Right atrium auricular region (tissue), 2 donors: ENCODE results near the gene CNNM2. TPM values are rescaled to one million over a fixed set of nuclear protein-coding genes. Genes with fewer than 3 reads are reported as not detected.

Experiments used
- DNase-seq: peaks from one replicate; pipeline ENCODE4 v3.0.0-alpha.2; 2019; ENCODE audit warnings: low spot score
- H3K27ac ChIP-seq, 2 donors: fragments of 200-600 bp; sonication (generic); 1 replicate in 1 of 2; 2 replicates in 1 of 2; pipeline ENCODE4 v1.5.1; 2016 to 2019
- H3K27me3 ChIP-seq, 2 donors: fragments of 200-600 bp; sonication (generic); one replicate each; pipeline versions ENCODE4 v1.5.1 to v1.6.0; 2017 to 2019
- H3K36me3 ChIP-seq: fragments of 200-600 bp; sonication (generic); one replicate; pipeline ENCODE4 v1.5.1; 2016
- H3K4me1 ChIP-seq, 2 donors: fragments of 200-600 bp; sonication (generic); one replicate each; pipeline versions ENCODE4 v1.5.1 to v1.6.0; 2017 to 2019
- H3K4me3 ChIP-seq, 2 donors: fragments of 200-600 bp; sonication (generic); 1 replicate in 1 of 2; 2 replicates in 1 of 2; pipeline ENCODE4 v1.5.1; 2017 to 2019; ENCODE audit warnings: mild to moderate bottlenecking in 1 of 2, moderate library complexity in 1 of 2
- H3K9me3 ChIP-seq, 2 donors: fragments of 200-600 bp; sonication (generic); one replicate each; pipeline ENCODE4 v1.5.1; 2019
- CTCF ChIP-seq, 2 donors: fragments of 200-600 bp; sonication (generic); IDR thresholded peaks; one replicate each; pipeline ENCODE4 v1.5.1; 2019; ENCODE audit warnings: antibody characterized with exemption in 2 of 2
- total RNA-seq, 2 donors: library from RNA; depleted of rRNA; stranded (reverse); fragments of >200 nt; gene quantifications; one replicate each; pipeline ENCODE4 v1.1.0, GENCODE V29; 2016

The CNNM2 gene
- total RNA-seq, 2 donors from 2014 or later, result 3.3 to 4.1 TPM

GRCh38 chr10:103049237-103049636 lies 131.1 kb downstream of the CNNM2 start:
- Histone ChIP-seq H3K27me3 (no peaks in the 10 kb centered on the region), H3K36me3 (no peaks in the 10 kb centered on the region), H3K9me3 (no peaks in the 10 kb centered on the region), H3K4me3 (no peak overlapping the region), H3K27ac (no peak overlapping the region), H3K4me1 (peaks cover 0 to 27% of the 10 kb centered on the region in 2 donors)
- peak; percentile 0 for DNase-seq
- TF ChIP-seq CTCF (IDR thresholded peaks at IDR 0.05), result no peak

GRCh38 chr10:103053659-103054581 lies 135.8 kb downstream of the CNNM2 start:
- Histone ChIP-seq H3K9me3 (no peaks in the 10 kb centered on the region), H3K4me1 (peaks cover 0 to 20% of the 10 kb centered on the region in 2 donors), H3K27me3 (no peaks in the 10 kb centered on the region), H3K36me3 (no peaks in the 10 kb centered on the region), H3K4me3 (peak overlapping the region; percentile 16 to 19), H3K27ac (peak overlapping the region in 1 of 2 donors; percentile 31)
- TF ChIP-seq CTCF (IDR thresholded peaks at IDR 0.05), result peak in 1 of 2 donors; percentile 50
- DNase-seq, result peak; percentile 74

GRCh38 chr10:103054621-103055020 lies 136.5 kb downstream of the CNNM2 start:
- Histone ChIP-seq H3K4me3 (no peak overlapping the region), H3K4me1 (peaks cover 0 to 20% of the 10 kb centered on the region in 2 donors), H3K9me3 (no peaks in the 10 kb centered on the region), H3K27me3 (no peaks in the 10 kb centered on the region), H3K27ac (peak overlapping the region in 1 of 2 donors; percentile 31), H3K36me3 (no peaks in the 10 kb centered on the region)
- no peak for TF ChIP-seq CTCF (IDR thresholded peaks at IDR 0.05)
- DNase-seq, result no peak

- no peak for DNase-seq
- no peak for TF ChIP-seq CTCF (IDR thresholded peaks at IDR 0.05)
These were observed 137.0 kb downstream of the CNNM2 start for GRCh38 chr10:103055105-103055504.

GRCh38 chr10:103058034-103058433 lies 139.9 kb downstream of the CNNM2 start:
- no peak for TF ChIP-seq CTCF (IDR thresholded peaks at IDR 0.05)
- Histone ChIP-seq H3K4me3 (no peak overlapping the region), H3K36me3 (no peaks in the 10 kb centered on the region), H3K9me3 (no peaks in the 10 kb centered on the region), H3K27me3 (no peaks in the 10 kb centered on the region), H3K4me1 (peaks cover 0 to 20% of the 10 kb centered on the region in 2 donors), H3K27ac (peak overlapping the region; percentile 52 to 90)
- DNase-seq, result no peak

More at GRCh38 chr10:103055105-103055504, 137.0 kb downstream of the CNNM2 start:
- Histone ChIP-seq H3K4me3 (no peak overlapping the region), H3K27ac (no peak overlapping the region), H3K4me1 (peaks cover 0 to 20% of the 10 kb centered on the region in 2 donors), H3K9me3 (no peaks in the 10 kb centered on the region), H3K36me3 (no peaks in the 10 kb centered on the region), H3K27me3 (no peaks in the 10 kb centered on the region)
